Stimulated activated CD4-positive, alpha-beta T cell treated with anti-CD3 and anti-CD28 coated beads, Interleukin-1b, Interleukin-23, amount 100 ng/mL, for 48 hours (primary cell): ENCODE measurements around the gene NLK.
"Not testable (repeated sequence)": the region's sequence is repeated elsewhere in the genome, so short reads cannot be mapped to it uniquely, and the experiment has no call there.

Experiments
- DNase-seq: peaks from one replicate; pipeline ENCODE4 v3.0.0-alpha.2; 2020

The NLK gene

GRCh38 chr17:28042657-28042720, at the start of gene NLK:
Gene NLK (plus strand): TSS chr17:28042677. CDS start chr17:28042874, 197 bp downstream.
- no peak for DNase-seq

- DNase-seq, result no peak
These were observed 49.2 kb upstream of the NLK start for GRCh38 chr17:27993161-27993695.

- DNase-seq, result no peak
These were observed 48.7 kb upstream of the NLK start for GRCh38 chr17:27993723-27994310.

- no peak for DNase-seq
These were observed 47.9 kb upstream of the NLK start for GRCh38 chr17:27994586-27994985.

- DNase-seq, result no peak
These were observed 46.9 kb upstream of the NLK start for GRCh38 chr17:27995554-27995953.

GRCh38 chr17:27996202-27997043, 46.1 kb upstream of the NLK start:
- no peak for DNase-seq

- DNase-seq, result no peak
These were observed 45.5 kb upstream of the NLK start for GRCh38 chr17:27997044-27997401.

GRCh38 chr17:27997522-27997921, 45.0 kb upstream of the NLK start:
- DNase-seq, result no peak

GRCh38 chr17:28001149-28001548, 41.3 kb upstream of the NLK start:
- no peak for DNase-seq

- DNase-seq, result no peak
These were observed 38.1 kb upstream of the NLK start for GRCh38 chr17:28004344-28004743.

GRCh38 chr17:28007925-28008324, 34.6 kb upstream of the NLK start:
- not testable (repeated sequence) for DNase-seq

GRCh38 chr17:28008513-28008912, 34.0 kb upstream of the NLK start:
- DNase-seq, result no peak

- DNase-seq, result no peak
These were observed 32.1 kb upstream of the NLK start for GRCh38 chr17:28010406-28010805.

GRCh38 chr17:28018439-28019070, 23.9 kb upstream of the NLK start:
- no peak for DNase-seq

GRCh38 chr17:28020515-28020914, 22.0 kb upstream of the NLK start:
- no peak for DNase-seq

GRCh38 chr17:28029044-28029443, 13.4 kb upstream of the NLK start:
- DNase-seq, result no peak

GRCh38 chr17:28030386-28030785, 12.1 kb upstream of the NLK start:
- DNase-seq, result no peak

- DNase-seq, result no peak
These were observed 11.3 kb upstream of the NLK start for GRCh38 chr17:28031174-28031573.

GRCh38 chr17:28033972-28034714, 8.3 kb upstream of the NLK start:
- DNase-seq, result no peak

GRCh38 chr17:28035452-28035851, 7.0 kb upstream of the NLK start:
- not testable (repeated sequence) for DNase-seq

- not testable (repeated sequence) for DNase-seq
These were observed 6.6 kb upstream of the NLK start for GRCh38 chr17:28035884-28036283.

GRCh38 chr17:28038802-28039201, 3.7 kb upstream of the NLK start:
- DNase-seq, result no peak

- DNase-seq, result no peak
These were observed 3.2 kb upstream of the NLK start for GRCh38 chr17:28039251-28039650.

GRCh38 chr17:28040406-28040805, 2.1 kb upstream of the NLK start:
- DNase-seq, result no peak
